Endothelial cell of umbilical vein (primary cell): ENCODE results near the gene PDE4B. TPM values are rescaled to one million over a fixed set of nuclear protein-coding genes. Genes with fewer than 3 reads are reported as not detected.
"Not testable (repeated sequence)": the region's sequence is repeated elsewhere in the genome, so short reads cannot be mapped to it uniquely, and the experiment has no call there.

Experiments used
- BruUV-seq: library from RNA; stranded (reverse); fragments of 400-500 nt; replicated peaks from 2 replicates; lab custom pipeline; 2021; lab: Mats Ljungman, UMichigan
- CTCF ChIA-PET: fragments of 300-600, 350-600 bp; sonication (Branson Sonifier 250); formaldehyde crosslinking; loops from one replicate; lab custom pipeline; 2021; ENCODE audit warnings: antibody characterized with exemption, inconsistent platforms; lab: Charles Lee
- POLR2A ChIA-PET: fragments of 300-600, 350-600 bp; sonication (Branson Sonifier 250); formaldehyde crosslinking; loops from one replicate; lab custom pipeline; 2021; ENCODE audit warnings: antibody characterized with exemption, inconsistent platforms; lab: Charles Lee
- DNase-seq: peaks from one replicate; pipeline ENCODE4 v3.0.0-alpha.2; 2011; ENCODE audit warnings: low read depth, low spot score
- FAIRE-seq: peaks from 2 replicates; lab custom pipeline; 2011; peaks lifted over from hg19 to GRCh38; lab: Jason Lieb, UNC
- H2AFZ ChIP-seq: 2 replicates; pipeline ENCODE4 v1.6.0; 2012; ENCODE audit warnings: low read depth, low read length, control low read depth, inconsistent platforms
- H3K27ac ChIP-seq: 2 replicates; pipeline ENCODE4 v1.5.1; 2011; ENCODE audit warnings: low read depth, mild to moderate bottlenecking, control low read depth, low read length, moderate library complexity; ENCODE audit not compliant: insufficient read depth
- H3K27me3 ChIP-seq, 2 experiments: 2 replicates each; pipeline versions ENCODE4 v1.6.0 to v1.6.1; 2011; ENCODE audit warnings: low read length in 2 of 2, mixed read lengths in 1 of 2; ENCODE audit not compliant: control insufficient read depth in 2 of 2, insufficient read depth in 2 of 2
- H3K36me3 ChIP-seq, 2 experiments: 2 replicates in 1 of 2; 3 replicates in 1 of 2; pipeline ENCODE4 v1.5.1; 2011; ENCODE audit warnings: low read length in 2 of 2, mild to moderate bottlenecking in 1 of 2, moderate library complexity in 1 of 2; ENCODE audit not compliant: control insufficient read depth in 2 of 2, insufficient read depth in 2 of 2; ENCODE audit errors: extremely low read depth in 1 of 2
- H3K4me1 ChIP-seq: 3 replicates; pipeline ENCODE4 v1.5.1; 2011; ENCODE audit warnings: mild to moderate bottlenecking, low read length; ENCODE audit not compliant: control insufficient read depth, insufficient read depth; ENCODE audit errors: extremely low read depth
- H3K4me2 ChIP-seq: 2 replicates; pipeline ENCODE4 v1.6.1; 2011; ENCODE audit warnings: low read length, control low read depth, mixed read lengths; ENCODE audit not compliant: insufficient read depth
- H3K4me3 ChIP-seq, 3 experiments: fragments of 200-600 bp in 1 of 3; sonication (generic), shearing (Covaris generic) in 1 of 3; replicated peaks in 1 of 3; 2 replicates each; pipeline ENCODE4 v1.5.1; 2011 to 2016; ENCODE audit warnings: control low read depth in 3 of 3, low read length in 3 of 3, mild to moderate bottlenecking in 2 of 3, inconsistent platforms in 1 of 3, low read depth in 1 of 3, moderate library complexity in 1 of 3; ENCODE audit not compliant: insufficient read depth in 1 of 3
- H3K79me2 ChIP-seq: 2 replicates; pipeline ENCODE4 v1.6.0; 2012; ENCODE audit warnings: low read length, inconsistent platforms; ENCODE audit not compliant: control insufficient read depth, insufficient read depth
- H3K9ac ChIP-seq: replicated peaks from 2 replicates; pipeline ENCODE3; 2011; ENCODE audit warnings: low read length, control low read depth; ENCODE audit not compliant: insufficient read depth; ENCODE audit errors: extremely low read depth
- H3K9me1 ChIP-seq: replicated peaks from 3 replicates; pipeline ENCODE4 v1.6.0; 2011; ENCODE audit warnings: mild to moderate bottlenecking, low read length; ENCODE audit not compliant: control insufficient read depth, insufficient read depth; ENCODE audit errors: extremely low read depth
- H3K9me3 ChIP-seq: replicated peaks from 2 replicates; pipeline ENCODE4 v1.5.1; 2012; ENCODE audit warnings: low read length, inconsistent platforms; ENCODE audit not compliant: control insufficient read depth, insufficient read depth
- H4K20me1 ChIP-seq: replicated peaks from 2 replicates; pipeline ENCODE3; 2011; ENCODE audit warnings: mild to moderate bottlenecking, low read length; ENCODE audit not compliant: control insufficient read depth, insufficient read depth; ENCODE audit errors: extremely low read depth
- CTCF ChIP-seq, 2 donors: IDR thresholded peaks; 1 replicate in 1 of 2; 2 replicates in 1 of 2; pipeline ENCODE4 v1.5.1; 2011; ENCODE audit warnings: low read length in 2 of 2, mild to moderate bottlenecking in 2 of 2, moderate library complexity in 2 of 2, control low read depth in 1 of 2, inconsistent platforms in 1 of 2, low read depth in 1 of 2; ENCODE audit not compliant: insufficient read depth in 1 of 2; ENCODE audit errors: extremely low read depth in 1 of 2
- EZH2 ChIP-seq: IDR thresholded peaks from 2 replicates; pipeline ENCODE4 v1.6.1; 2012; ENCODE audit warnings: borderline replicate concordance, low read depth, mild to moderate bottlenecking, moderate library complexity, low read length, inconsistent platforms; ENCODE audit not compliant: severe bottlenecking
- FOS ChIP-seq: IDR thresholded peaks from 2 replicates; pipeline ENCODE4 v1.6.1; 2011; ENCODE audit warnings: mild to moderate bottlenecking, low read length, moderate library complexity, borderline replicate concordance; ENCODE audit not compliant: insufficient read depth
- GATA2 ChIP-seq: IDR thresholded peaks from 2 replicates; pipeline ENCODE4 v1.7.0; 2011; ENCODE audit warnings: low read depth, mild to moderate bottlenecking, moderate library complexity, mixed read lengths, low read length; ENCODE audit not compliant: insufficient read length, insufficient read depth
- JUN ChIP-seq: IDR thresholded peaks from 2 replicates; pipeline ENCODE4 v1.6.1; 2011; ENCODE audit warnings: borderline replicate concordance, low read depth; ENCODE audit not compliant: insufficient read length, insufficient read depth
- MAX ChIP-seq: IDR thresholded peaks from 2 replicates; pipeline ENCODE4 v1.6.1; 2011; ENCODE audit not compliant: insufficient read depth, insufficient read length
- MYC ChIP-seq: IDR thresholded peaks from one replicate; pipeline ENCODE4 v1.6.1; 2011; ENCODE audit warnings: mild to moderate bottlenecking, low read depth, low read length
- POLR2A ChIP-seq: IDR thresholded peaks from 2 replicates; pipeline ENCODE4 v1.6.1; 2012; ENCODE audit warnings: low read depth, mild to moderate bottlenecking, control low read depth, low read length
- POLR2AphosphoS5 ChIP-seq: IDR thresholded peaks from 2 replicates; pipeline ENCODE4 v1.6.1; 2012; ENCODE audit warnings: low read depth, mild to moderate bottlenecking, control low read depth, low read length, moderate library complexity; ENCODE audit not compliant: insufficient read depth
- dilution Hi-C: fragments of 300-500 bp; cut with MboI; formaldehyde crosslinking; loops from one replicate; pipeline ENCODE4 v1.15.0; 2019; ENCODE audit warnings: low sequenced_read_pairs; ENCODE audit not compliant: extremely low pct_ligation_motif_present
- intact Hi-C: fragments of 100-400 bp; cut with micrococcal nuclease; formaldehyde crosslinking; loops from one replicate; pipeline ENCODE4 v1.10.0; 2022
- polyA plus RNA-seq, 4 experiments: library from polyadenylated mRNA; depleted of rRNA in 3 of 4; stranded (reverse) in 3 of 4; unstranded in 1 of 4; fragments of >200 nt; gene quantifications; 2 replicates each; pipeline versions ENCODE4 v1.2.1 to v1.2.3, GENCODE V29; 2011 to 2012; ENCODE audit warnings: missing spikeins in 1 of 4
- total RNA-seq: library from RNA; stranded (reverse); gene quantifications from 2 replicates; pipeline ENCODE4 v1.2.3, GENCODE V29; 2021

The PDE4B gene
- total and polyA plus RNA-seq, 2 donors (not counting 3 experiments of a cell fraction or from before 2014, with no cell fraction given): 63.5 to 69.8 TPM

- CTCF ChIA-PET, H3K79me2 ChIP-seq, H3K4me3 ChIP-seq, H2AFZ ChIP-seq, H3K36me3 ChIP-seq, H3K9me1 ChIP-seq, DNase-seq, dilution Hi-C loops, H3K4me1 ChIP-seq, H4K20me1 ChIP-seq, H3K27me3 ChIP-seq, H3K27ac ChIP-seq, POLR2A ChIA-PET, BruUV-seq, H3K9me3 ChIP-seq, H3K9ac ChIP-seq, H3K4me2 ChIP-seq, intact Hi-C loops, FAIRE-seq: not testable (repeated sequence)
These were observed 308.3 kb downstream of the PDE4B start for GRCh38 chr1:66100959-66101358.

GRCh38 chr1:66104076-66104475 is 311.4 kb downstream of the PDE4B start:
- H3K9ac ChIP-seq, H3K27me3 ChIP-seq, DNase-seq, H3K36me3 ChIP-seq, H3K4me1 ChIP-seq, H3K9me3 ChIP-seq, H3K79me2 ChIP-seq, H3K4me3 ChIP-seq, intact Hi-C loops, FAIRE-seq, H4K20me1 ChIP-seq, H3K9me1 ChIP-seq, H3K27ac ChIP-seq, POLR2A ChIA-PET, H2AFZ ChIP-seq, H3K4me2 ChIP-seq, BruUV-seq, dilution Hi-C loops, CTCF ChIA-PET: not testable (repeated sequence)

GRCh38 chr1:66108624-66109023 is 315.9 kb downstream of the PDE4B start:
- POLR2A ChIA-PET: no interaction called here
- dilution Hi-C loops: no loop called here
- no peaks in the 10 kb centered on the region for H4K20me1 ChIP-seq
- CTCF ChIA-PET: no interaction called here
- FAIRE-seq: no peak
- no peaks in the 10 kb centered on the region for H3K27me3 ChIP-seq
- no peak overlapping the region for H3K4me3 ChIP-seq
- H3K4me2 ChIP-seq: no peak overlapping the region
- TF ChIP-seq EZH2 (no peak), GATA2 (no peak), FOS (no peak), POLR2AphosphoS5 (no peak), MAX (no peak), CTCF (IDR thresholded peaks at IDR 0.05; ENCODE audit: extremely low read depth in 1 of 2, insufficient read depth in 1 of 2, low read depth in 1 of 2, low read length in 2 of 2) (no peak), MYC (no peak), POLR2A (no peak), JUN (no peak)
- no peaks in the 10 kb centered on the region for H3K36me3 ChIP-seq
- no peak overlapping the region for H2AFZ ChIP-seq
- no TSS peak for BruUV-seq
- no peaks in the 10 kb centered on the region for H3K79me2 ChIP-seq
- H3K9ac ChIP-seq: no peak overlapping the region
- no peaks in the 10 kb centered on the region for H3K9me3 ChIP-seq
- intact Hi-C loops: no loop called here
- DNase-seq: no peak
- H3K4me1 ChIP-seq: no peaks in the 10 kb centered on the region
- no peaks in the 10 kb centered on the region for H3K9me1 ChIP-seq
- no peak overlapping the region for H3K27ac ChIP-seq
